SK-N-MC (cell line): ENCODE results near the gene OCIAD2.

ENCODE experiments used
- EZH2 ChIP-seq: fragments of 200-600 bp; sonication (generic); IDR thresholded peaks from one replicate; pipeline ENCODE4 v1.6.1; 2017; ENCODE audit warnings: antibody characterized with exemption
- POLR2AphosphoS5 ChIP-seq: IDR thresholded peaks from 2 replicates; pipeline ENCODE4 v1.6.1; 2012; ENCODE audit warnings: mild to moderate bottlenecking, low read depth, low read length, borderline replicate concordance

DNA sequence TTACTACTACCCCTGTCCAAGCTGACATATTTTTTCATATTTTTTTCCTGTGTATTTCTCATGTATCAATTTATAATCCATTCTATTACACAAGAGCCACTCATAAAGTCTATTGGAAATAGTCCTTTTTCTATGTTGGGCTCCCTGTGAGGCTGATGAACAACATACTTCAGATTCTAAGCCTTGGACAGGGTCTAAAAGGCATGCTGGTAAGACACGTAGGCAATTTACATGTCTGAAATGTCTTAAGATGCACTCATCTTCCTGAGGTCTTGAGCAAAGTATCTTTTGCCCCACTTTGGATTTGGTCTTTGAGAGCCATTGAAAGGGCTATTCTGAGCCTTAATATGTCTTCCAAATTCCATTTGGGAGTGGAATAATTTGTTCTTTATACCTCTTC is 43.9 kb downstream of the OCIAD2 start:
- TF ChIP-seq POLR2AphosphoS5 (no peak), EZH2 (no peak)
